GM13977 (cell line): ENCODE results near the gene WWOX.

Experiments used
- DNase-seq: peaks from one replicate; pipeline ENCODE4 v3.0.0; 2012; ENCODE audit warnings: low spot score
- CTCF ChIP-seq: IDR thresholded peaks from 2 replicates; pipeline ENCODE4 v1.5.1; 2012; ENCODE audit warnings: mild to moderate bottlenecking, control low read depth; ENCODE audit not compliant: insufficient read depth; ENCODE audit errors: extremely low read depth, missing control alignments
- in situ Hi-C: fragments of 300-500 bp; cut with MboI; formaldehyde crosslinking; loops from one replicate; pipeline ENCODE4 v1.12.0; 2022; ENCODE audit warnings: low sequenced_read_pairs, low pct_unique_long_range_greater_than_20kb, mixed read lengths, inconsistent platforms; ENCODE audit not compliant: unreplicated experiment

WWOX gene

GRCh38 chr16:78967948-78968347 lies 868.5 kb downstream of the WWOX start:
- no peak for DNase-seq
- in situ Hi-C loops = no loop called here
- no peak for TF ChIP-seq CTCF

- no peak for TF ChIP-seq CTCF
- no peak for DNase-seq
- in situ Hi-C loops = no loop called here
Observed at GRCh38 chr16:78969721-78970120, 870.3 kb downstream of the WWOX start.

- DNase-seq = no peak
- in situ Hi-C loops = no loop called here
- TF ChIP-seq CTCF = no peak
Observed at GRCh38 chr16:78970650-78971049, 871.2 kb downstream of the WWOX start.

- in situ Hi-C loops = no loop called here
- no peak for TF ChIP-seq CTCF
- DNase-seq = no peak
Observed at GRCh38 chr16:78972006-78972405, 872.6 kb downstream of the WWOX start.

GRCh38 chr16:78972986-78973385 lies 873.5 kb downstream of the WWOX start:
- no peak for DNase-seq
- in situ Hi-C loops = no loop called here
- TF ChIP-seq CTCF = no peak

GRCh38 chr16:78976212-78976611 lies 876.8 kb downstream of the WWOX start:
- no peak for DNase-seq
- in situ Hi-C loops = no loop called here
- no peak for TF ChIP-seq CTCF

- DNase-seq = no peak
- no peak for TF ChIP-seq CTCF
- in situ Hi-C loops = no loop called here
Observed at GRCh38 chr16:78980825-78981224, 881.4 kb downstream of the WWOX start.
